BLaER1 treated with 17β-estradiol and CSF1 and Interleukin-3, amounts not matched to agents 10 nM and 100 nM (cell line): ENCODE results near the gene CTCF.

Experiments
- H3K27ac ChIP-seq, 11 experiments: shearing (Covaris generic); formaldehyde crosslinking; 2 replicates each; pipeline ENCODE4 v1.8.1; 2022
- H3K27me3 ChIP-seq, 11 experiments: shearing (Covaris generic); formaldehyde crosslinking; 2 replicates each; pipeline ENCODE4 v1.8.1; 2022
- H3K36me3 ChIP-seq, 11 experiments: shearing (Covaris generic); formaldehyde crosslinking; 2 replicates each; pipeline ENCODE4 v1.8.1; 2022
- H3K4me1 ChIP-seq, 10 experiments: shearing (Covaris generic); formaldehyde crosslinking; 2 replicates each; pipeline ENCODE4 v1.8.1; 2022
- H3K4me2 ChIP-seq, 11 experiments: shearing (Covaris generic); formaldehyde crosslinking; 2 replicates each; pipeline ENCODE4 v1.8.1; 2022
- H3K4me3 ChIP-seq, 10 experiments: shearing (Covaris generic); formaldehyde crosslinking; 2 replicates each; pipeline ENCODE4 v1.8.1; 2022
- H3K9ac ChIP-seq, 11 experiments: shearing (Covaris generic); formaldehyde crosslinking; 2 replicates each; pipeline ENCODE4 v1.8.1; 2022
- H3K9me3 ChIP-seq, 11 experiments: shearing (Covaris generic); formaldehyde crosslinking; replicated peaks in 1 of 11; 2 replicates each; pipeline ENCODE4 v1.8.1; 2022
- H4K20me1 ChIP-seq, 11 experiments: shearing (Covaris generic); formaldehyde crosslinking; 2 replicates each; pipeline ENCODE4 v1.8.1; 2022
- Cebpa-rat ChIP-seq, 11 experiments: shearing (Covaris generic); IDR thresholded peaks; 2 replicates each; pipeline ENCODE4 v1.8.1; 2022

CTCF gene

DNA sequence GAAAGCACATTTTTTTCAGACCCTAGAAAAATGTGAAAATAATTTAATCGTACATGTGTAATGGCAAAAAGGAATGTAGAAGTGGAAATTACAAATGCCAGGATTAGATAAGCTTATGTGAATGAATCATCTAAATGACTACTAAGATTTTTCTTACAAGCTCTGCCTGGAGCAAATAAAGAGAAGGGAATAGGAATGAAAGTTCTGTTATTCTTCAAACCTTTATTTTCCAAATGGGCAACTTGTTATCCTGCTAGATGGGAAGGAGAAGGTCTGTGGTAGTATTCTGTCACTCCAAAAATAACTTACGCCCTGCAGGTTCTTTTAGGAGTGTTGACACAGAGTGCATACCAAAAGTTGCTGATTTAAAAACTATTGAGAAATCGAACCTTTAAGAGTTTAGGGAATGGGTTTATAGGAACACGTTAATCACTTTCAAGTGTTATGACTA is 9.7 kb downstream of the CTCF start:
- H3K27me3 ChIP-seq: no peaks in the 10 kb centered on the region
- no peak overlapping the region for H3K4me3 ChIP-seq
- peaks cover 5 to 25% (median 15%) of the 10 kb centered on the region in 10 experiments; a peak in 17 of 20 replicates for H3K4me1 ChIP-seq
- no peak overlapping the region for H3K9ac ChIP-seq
- peaks cover 0 to 79% (median 64%) of the 10 kb centered on the region in 11 experiments for H3K36me3 ChIP-seq
- no peaks in the 10 kb centered on the region for H3K9me3 ChIP-seq
- TF ChIP-seq Cebpa-rat (IDR thresholded peaks at IDR 0.05): no peak
- no peak overlapping the region for H3K27ac ChIP-seq
- H3K4me2 ChIP-seq: no peak overlapping the region
- peaks cover 53 to 93% (median 69%) of the 10 kb centered on the region in 11 experiments; a peak in 21 of 22 replicates for H4K20me1 ChIP-seq

- TF ChIP-seq Cebpa-rat (IDR thresholded peaks at IDR 0.05): no peak
- Histone ChIP-seq H3K4me2 (no peak overlapping the region), H3K4me3 (no peak overlapping the region), H4K20me1 (peaks cover 0 to 100% (median 50%) of the 10 kb centered on the region in 11 experiments; a peak in 21 of 22 replicates), H3K27ac (no peak overlapping the region), H3K36me3 (peaks cover 0 to 98% (median 96%) of the 10 kb centered on the region in 11 experiments), H3K27me3 (no peaks in the 10 kb centered on the region), H3K4me1 (peaks cover 0 to 3% (median 0%) of the 10 kb centered on the region in 10 experiments; a peak in 4 of 20 replicates), H3K9me3 (no peaks in the 10 kb centered on the region), H3K9ac (no peak overlapping the region)
Observed at GRCh38 chr16:67579686-67580085, 17.4 kb downstream of the CTCF start.

- Histone ChIP-seq H3K9ac (no peak overlapping the region), H4K20me1 (peaks cover 0 to 100% (median 46%) of the 10 kb centered on the region in 11 experiments; a peak in 21 of 22 replicates)
Observed at GRCh38 chr16:67580202-67580601, 17.9 kb downstream of the CTCF start.

GRCh38 chr16:67593288-67593687 is 31.0 kb downstream of the CTCF start:
- no peaks in the 10 kb centered on the region for H3K4me1 ChIP-seq
- H3K4me3 ChIP-seq: no peak overlapping the region
- no peak overlapping the region for H3K9ac ChIP-seq
- TF ChIP-seq Cebpa-rat (IDR thresholded peaks at IDR 0.05): no peak
- no peaks in the 10 kb centered on the region for H3K27me3 ChIP-seq
- peaks cover 0 to 84% (median 36%) of the 10 kb centered on the region in 11 experiments; a peak in 19 of 22 replicates for H4K20me1 ChIP-seq
- H3K9me3 ChIP-seq: no peaks in the 10 kb centered on the region
- no peak overlapping the region for H3K4me2 ChIP-seq
- peaks cover 26 to 57% (median 44%) of the 10 kb centered on the region in 11 experiments for H3K36me3 ChIP-seq
- H3K27ac ChIP-seq: no peak overlapping the region

More at GRCh38 chr16:67580202-67580601, 17.9 kb downstream of the CTCF start:
- Histone ChIP-seq H3K36me3 (peaks cover 0 to 98% (median 96%) of the 10 kb centered on the region in 11 experiments), H3K27ac (no peak overlapping the region), H3K4me3 (no peak overlapping the region), H3K9me3 (no peaks in the 10 kb centered on the region), H3K4me1 (peaks cover 0 to 8% (median 2%) of the 10 kb centered on the region in 10 experiments; a peak in 6 of 20 replicates), H3K27me3 (no peaks in the 10 kb centered on the region), H3K4me2 (no peak overlapping the region)
- TF ChIP-seq Cebpa-rat (IDR thresholded peaks at IDR 0.05): no peak

- Histone ChIP-seq H3K9ac (no peak overlapping the region), H3K27ac (no peak overlapping the region), H3K4me2 (no peak overlapping the region), H3K27me3 (no peaks in the 10 kb centered on the region), H3K4me1 (no peaks in the 10 kb centered on the region), H3K9me3 (no peaks in the 10 kb centered on the region), H3K4me3 (no peak overlapping the region), H3K36me3 (peaks cover 29 to 61% (median 47%) of the 10 kb centered on the region in 11 experiments), H4K20me1 (peaks cover 0 to 83% (median 36%) of the 10 kb centered on the region in 11 experiments; a peak in 19 of 22 replicates)
- no peak for TF ChIP-seq Cebpa-rat (IDR thresholded peaks at IDR 0.05)
Observed at GRCh38 chr16:67593701-67594100, 31.4 kb downstream of the CTCF start.

DNA sequence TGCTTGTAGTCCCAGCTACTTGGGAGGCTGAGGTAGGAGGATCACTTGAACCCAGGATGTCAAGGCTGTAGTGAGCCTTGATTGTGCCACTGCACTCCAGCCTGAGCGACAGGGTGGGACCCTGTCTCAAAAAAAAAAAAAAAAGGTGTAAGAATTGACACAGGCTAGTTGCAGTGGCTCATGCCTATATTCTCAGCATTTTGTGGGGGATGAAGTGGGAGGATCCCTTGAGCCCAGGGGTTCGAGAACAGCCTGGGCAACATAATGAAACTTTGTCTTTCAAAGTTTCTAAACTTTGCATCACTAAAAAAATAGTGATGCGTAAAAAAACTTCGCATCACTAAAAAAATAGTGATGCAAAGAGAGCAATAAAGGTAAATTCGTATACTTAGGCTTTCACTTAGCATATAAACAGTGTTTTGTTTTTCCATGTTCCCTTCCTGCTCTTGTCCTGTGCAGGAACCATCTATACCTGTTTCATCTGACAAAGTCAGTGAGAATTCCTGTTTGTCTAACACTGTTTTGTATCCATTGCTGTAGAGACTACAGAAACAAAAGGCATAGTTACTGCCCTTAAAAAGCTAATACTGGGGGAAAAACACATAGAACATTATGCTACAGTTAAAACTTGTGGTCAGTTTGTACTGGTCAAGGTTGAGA is 32.1 kb downstream of the CTCF start:
- Histone ChIP-seq H3K4me3 (no peak overlapping the region), H3K4me1 (no peaks in the 10 kb centered on the region), H4K20me1 (peaks cover 0 to 83% (median 36%) of the 10 kb centered on the region in 11 experiments; a peak in 20 of 22 replicates), H3K27ac (no peak overlapping the region), H3K27me3 (no peaks in the 10 kb centered on the region), H3K9ac (no peak overlapping the region), H3K9me3 (no peaks in the 10 kb centered on the region), H3K4me2 (no peak overlapping the region), H3K36me3 (peaks cover 33 to 68% (median 54%) of the 10 kb centered on the region in 11 experiments)
- no peak for TF ChIP-seq Cebpa-rat (IDR thresholded peaks at IDR 0.05)

GRCh38 chr16:67594956-67595355 is 32.6 kb downstream of the CTCF start:
- H3K4me2 ChIP-seq: no peak overlapping the region
- no peak overlapping the region for H3K27ac ChIP-seq
- peaks cover 0 to 85% (median 36%) of the 10 kb centered on the region in 11 experiments; a peak in 20 of 22 replicates for H4K20me1 ChIP-seq
- H3K4me1 ChIP-seq: no peaks in the 10 kb centered on the region
- H3K9me3 ChIP-seq: no peaks in the 10 kb centered on the region
- no peak for TF ChIP-seq Cebpa-rat (IDR thresholded peaks at IDR 0.05)
- no peak overlapping the region for H3K9ac ChIP-seq
- no peaks in the 10 kb centered on the region for H3K27me3 ChIP-seq
- no peak overlapping the region for H3K4me3 ChIP-seq
- H3K36me3 ChIP-seq: peaks cover 33 to 73% (median 60%) of the 10 kb centered on the region in 11 experiments

DNA sequence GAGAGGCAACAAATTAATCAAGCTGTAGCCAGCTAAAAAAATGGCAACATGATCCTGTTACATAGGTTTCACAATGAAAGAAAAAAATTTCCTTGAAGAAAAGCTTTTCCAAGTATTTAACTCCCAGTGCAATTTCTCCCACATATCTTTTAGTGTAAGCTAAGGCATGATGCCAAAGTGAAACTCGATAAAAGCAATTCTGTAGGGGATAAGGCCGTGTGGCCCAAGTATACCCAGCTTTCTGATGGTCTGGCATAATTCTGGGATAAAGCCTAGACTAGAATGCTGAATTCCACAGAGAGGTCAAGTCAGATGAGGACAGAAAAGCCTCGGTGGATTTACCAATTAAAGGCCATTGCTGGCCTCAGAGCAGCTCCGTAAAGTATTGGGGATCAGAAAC is 36.2 kb downstream of the CTCF start:
- no peaks in the 10 kb centered on the region for H3K27me3 ChIP-seq
- H3K4me1 ChIP-seq: 0 out of 20 replicates have a peak, but pooled peaks cover 0 to under 1% (median 0%) of the 10 kb centered on the region in 10 experiments
- no peak overlapping the region for H3K9ac ChIP-seq
- H3K9me3 ChIP-seq: no peaks in the 10 kb centered on the region
- no peak overlapping the region for H3K4me3 ChIP-seq
- H3K4me2 ChIP-seq: no peak overlapping the region
- H4K20me1 ChIP-seq: peaks cover 0 to 96% (median 71%) of the 10 kb centered on the region in 11 experiments; a peak in 20 of 22 replicates
- peaks cover 27 to 79% (median 64%) of the 10 kb centered on the region in 11 experiments for H3K36me3 ChIP-seq
- TF ChIP-seq Cebpa-rat (IDR thresholded peaks at IDR 0.05): no peak
- H3K27ac ChIP-seq: no peak overlapping the region

- no peaks in the 10 kb centered on the region for H3K9me3 ChIP-seq
- H3K9ac ChIP-seq: no peak overlapping the region
- H3K4me3 ChIP-seq: no peak overlapping the region
- H3K4me1 ChIP-seq: peaks cover 0 to 9% (median 0%) of the 10 kb centered on the region in 10 experiments; a peak in 5 of 20 replicates
- TF ChIP-seq Cebpa-rat (IDR thresholded peaks at IDR 0.05): no peak
- H3K36me3 ChIP-seq: peaks cover 1 to 65% (median 32%) of the 10 kb centered on the region in 11 experiments
- no peak overlapping the region for H3K27ac ChIP-seq
- no peaks in the 10 kb centered on the region for H3K27me3 ChIP-seq
- H3K4me2 ChIP-seq: no peak overlapping the region
- H4K20me1 ChIP-seq: peaks cover 0 to 99% (median 82%) of the 10 kb centered on the region in 11 experiments; a peak in 19 of 22 replicates
Observed at GRCh38 chr16:67605641-67606040, 43.3 kb downstream of the CTCF start.
